ENCODE measurements around the gene ZFYVE28.

- TF ChIP-seq CTCF (IDR thresholded peaks at IDR 0.05), result no peak
- TF ChIP-seq POLR2A (IDR thresholded peaks at IDR 0.05), result no peak
Observed at GRCh38 chr4:2259541-2260343, 158.7 kb downstream of the ZFYVE28 start.

All from ovary (tissue), 3 donors.